ENCODE results near the gene KBTBD2.

KBTBD2 gene

DNA sequence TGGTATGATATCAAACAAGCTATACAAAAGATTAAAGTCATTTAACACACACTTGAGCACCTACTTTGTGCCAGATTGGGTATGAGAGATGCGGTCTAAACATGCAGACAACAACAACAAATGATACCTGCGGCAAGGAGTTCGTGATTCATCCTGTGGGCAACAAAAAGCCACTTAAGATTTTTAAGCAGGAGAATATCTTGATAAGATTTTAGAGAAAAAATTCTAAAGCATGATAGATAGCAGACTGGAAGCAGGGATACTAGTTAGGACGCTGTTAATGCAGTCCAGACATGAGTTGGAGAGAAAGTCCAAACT lies 1.6 kb upstream of the KBTBD2 start:
- H3K4me3 ChIP-seq (ENCODE audit: low read depth in 1 of 2, low read length in 2 of 2) = peak overlapping the region in 1 of 2 experiments; percentile 68; a peak in 2 of 4 replicates
- H3K27ac ChIP-seq (ENCODE audit: low read length) = peak overlapping the region; percentile 96
- ATAC-seq (ENCODE audit: insufficient read depth, low read depth) (no peak), DNase-seq (no peak)
- peak overlapping the region; percentile 81 for H3K9ac ChIP-seq (ENCODE audit: low read depth, low read length)
- H3K27me3 ChIP-seq (ENCODE audit: insufficient read depth, low read length, poor library complexity) = no peaks in the 10 kb centered on the region
- H3K79me2 ChIP-seq (ENCODE audit: insufficient read depth, low read length) = peaks cover 34% of the 10 kb centered on the region
- H3K36me3 ChIP-seq (ENCODE audit: insufficient read depth, low read length) = peaks cover 5% of the 10 kb centered on the region; the same call in 1 of the 2 replicates
- H4K20me1 ChIP-seq (ENCODE audit: insufficient read depth, low read length) = peaks cover 23% of the 10 kb centered on the region
- H3K4me2 ChIP-seq (ENCODE audit: insufficient read depth, low read length) = peak overlapping the region; percentile 67
- H3K9me3 ChIP-seq (ENCODE audit: insufficient read depth, low read length, severe bottlenecking) = no peaks in the 10 kb centered on the region
- no peak for TF ChIP-seq CTCF (IDR thresholded peaks at IDR 0.05; ENCODE audit: borderline replicate concordance, extremely low read depth, low read length, poor library complexity, severe bottlenecking)
- no peak for TF ChIP-seq EZH2 (IDR thresholded peaks at IDR 0.05; ENCODE audit: borderline replicate concordance, low read depth, low read length, severe bottlenecking)
- H3K4me1 ChIP-seq (ENCODE audit: insufficient read depth, low read length) = peaks cover 38% of the 10 kb centered on the region
- peak overlapping the region; percentile 79 for H2AFZ ChIP-seq (ENCODE audit: low read depth, low read length)

- Histone ChIP-seq H2AFZ (ENCODE audit: low read depth, low read length) (peak overlapping the region; percentile 79), H3K4me1 (ENCODE audit: insufficient read depth, low read length) (peaks cover 43% of the 10 kb centered on the region), H3K4me3 (ENCODE audit: low read depth in 1 of 2, low read length in 2 of 2) (peak overlapping the region; percentile 42 to 68; a peak in 3 of 4 replicates), H3K79me2 (ENCODE audit: insufficient read depth, low read length) (peaks cover 39% of the 10 kb centered on the region), H3K36me3 (ENCODE audit: insufficient read depth, low read length) (peaks cover 5% of the 10 kb centered on the region; the same call in 1 of the 2 replicates), H3K4me2 (ENCODE audit: insufficient read depth, low read length) (peak overlapping the region; percentile 67), H4K20me1 (ENCODE audit: insufficient read depth, low read length) (peaks cover 28% of the 10 kb centered on the region), H3K27ac (ENCODE audit: low read length) (peak overlapping the region; percentile 96), H3K27me3 (ENCODE audit: insufficient read depth, low read length, poor library complexity) (no peaks in the 10 kb centered on the region), H3K9me3 (ENCODE audit: insufficient read depth, low read length, severe bottlenecking) (no peaks in the 10 kb centered on the region), H3K9ac (ENCODE audit: low read depth, low read length) (peak overlapping the region; percentile 81)
- peak; percentile 70 for DNase-seq
- ATAC-seq (ENCODE audit: insufficient read depth, low read depth) = peak; percentile 38
- no peak for TF ChIP-seq EZH2 (IDR thresholded peaks at IDR 0.05; ENCODE audit: borderline replicate concordance, low read depth, low read length, severe bottlenecking)
- no peak for TF ChIP-seq CTCF (IDR thresholded peaks at IDR 0.05; ENCODE audit: borderline replicate concordance, extremely low read depth, low read length, poor library complexity, severe bottlenecking)
Observed at GRCh38 chr7:32892521-32893206, 1.1 kb upstream of the KBTBD2 start.

GRCh38 chr7:32891800-32892520 lies 400 bp upstream of the KBTBD2 start:
- no peak for TF ChIP-seq EZH2 (IDR thresholded peaks at IDR 0.05; ENCODE audit: borderline replicate concordance, low read depth, low read length, severe bottlenecking)
- no peak for TF ChIP-seq CTCF (IDR thresholded peaks at IDR 0.05; ENCODE audit: borderline replicate concordance, extremely low read depth, low read length, poor library complexity, severe bottlenecking)
- Histone ChIP-seq H3K9me3 (ENCODE audit: insufficient read depth, low read length, severe bottlenecking) (no peaks in the 10 kb centered on the region), H3K79me2 (ENCODE audit: insufficient read depth, low read length) (peaks cover 47% of the 10 kb centered on the region), H3K36me3 (ENCODE audit: insufficient read depth, low read length) (peaks cover 5% of the 10 kb centered on the region; the same call in 1 of the 2 replicates), H3K4me1 (ENCODE audit: insufficient read depth, low read length) (peaks cover 45% of the 10 kb centered on the region), H3K4me3 (ENCODE audit: low read depth in 1 of 2, low read length in 2 of 2) (peak overlapping the region; percentile 73 to 96; a peak in 3 of 4 replicates), H3K4me2 (ENCODE audit: insufficient read depth, low read length) (peak overlapping the region; percentile 67), H3K9ac (ENCODE audit: low read depth, low read length) (peak overlapping the region; percentile 81), H3K27ac (ENCODE audit: low read length) (peak overlapping the region; percentile 97), H3K27me3 (ENCODE audit: insufficient read depth, low read length, poor library complexity) (no peaks in the 10 kb centered on the region), H2AFZ (ENCODE audit: low read depth, low read length) (peak overlapping the region; percentile 79), H4K20me1 (ENCODE audit: insufficient read depth, low read length) (peaks cover 35% of the 10 kb centered on the region)
- ATAC-seq (ENCODE audit: insufficient read depth, low read depth) (peak; percentile 73), DNase-seq (peak; percentile 98)
